Activated CD8-positive, alpha-beta T cell treated with anti-CD3 and anti-CD28 coated beads for 36 hours (primary cell): ENCODE measurements around the gene HTATSF1. TPM values are rescaled to one million over a fixed set of nuclear protein-coding genes. Genes with fewer than 3 reads are reported as not detected.

Experiments
- ATAC-seq: fragments of 200-7000 bp; cut with Tn5 transposase; one replicate; pipeline ENCODE4 v1.10.0; 2021; ENCODE audit warnings: mild to moderate bottlenecking, moderate library complexity
- CTCF ChIA-PET: fragments of 350-600 bp; sonication (Branson Sonifier 250); formaldehyde crosslinking; loops from one replicate; lab custom pipeline; 2021; ENCODE audit warnings: antibody characterized with exemption; lab: Charles Lee
- POLR2A ChIA-PET: fragments of 350-600 bp; sonication (Branson Sonifier 250); formaldehyde crosslinking; loops from one replicate; lab custom pipeline; 2021; ENCODE audit warnings: antibody characterized with exemption; lab: Charles Lee
- DNase-seq: peaks from one replicate; pipeline ENCODE4 v3.0.0-alpha.2; 2020
- H3K27ac Mint-ChIP-seq: one replicate; pipeline ENCODE4 v1.8.0; 2021; ENCODE audit warnings: mild to moderate bottlenecking, mixed read lengths
- H3K27me3 Mint-ChIP-seq: one replicate; pipeline ENCODE4 v1.8.0; 2021; ENCODE audit warnings: mixed read lengths
- H3K36me3 Mint-ChIP-seq: one replicate; pipeline ENCODE4 v1.8.0; 2021; ENCODE audit warnings: low read depth, mixed read lengths
- H3K4me1 Mint-ChIP-seq: one replicate; pipeline ENCODE4 v1.8.0; 2021; ENCODE audit warnings: low read depth, mixed read lengths
- H3K4me3 Mint-ChIP-seq: one replicate; pipeline ENCODE4 v1.8.0; 2021; ENCODE audit warnings: mild to moderate bottlenecking, moderate library complexity, mixed read lengths
- H3K9me3 Mint-ChIP-seq: one replicate; pipeline ENCODE4 v1.8.0; 2021; ENCODE audit warnings: mixed read lengths
- intact Hi-C: fragments of 100-400 bp; cut with micrococcal nuclease; formaldehyde crosslinking; loops from one replicate; pipeline ENCODE4 v1.10.0; 2022
- total RNA-seq, 2 experiments: library from RNA; stranded (reverse); gene quantifications; one replicate each; pipeline ENCODE4 v1.2.3, GENCODE V29; 2021
- TF ChIP-seq, protein P1 (sequence below): fragments of 200-600 bp; IDR thresholded peaks from one replicate; pipeline ENCODE4 v1.8.0; 2022; ENCODE audit warnings: antibody characterized with exemption, mild to moderate bottlenecking

The HTATSF1 gene
- total RNA-seq, 2 experiments from 2014 or later, result 33.0 to 35.4 TPM

DNA sequence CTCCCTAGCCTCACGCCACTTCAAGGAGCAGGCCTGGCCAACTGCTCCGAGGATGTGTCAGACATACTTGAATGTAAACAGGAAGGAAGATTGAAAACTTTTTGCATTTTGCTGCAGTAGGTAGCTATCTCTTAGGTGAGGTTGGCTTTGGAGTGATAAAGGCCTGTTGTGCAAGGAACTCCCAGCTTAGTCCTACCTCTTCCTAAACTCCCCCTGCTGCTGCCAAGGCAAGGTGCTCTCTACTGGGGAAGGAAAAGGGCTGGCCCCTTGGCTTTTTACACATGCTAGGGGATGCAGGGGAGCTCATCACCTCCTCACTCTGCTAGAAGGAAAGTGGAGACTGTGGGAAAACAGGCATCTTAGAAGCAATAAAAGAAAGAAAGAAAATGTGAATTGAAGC lies 20.4 kb upstream of the HTATSF1 start:
- Mint-ChIP-seq H3K27ac (no peak overlapping the region), H3K4me3 (no peak overlapping the region), H3K4me1 (no peaks in the 10 kb centered on the region), H3K9me3 (no peaks in the 10 kb centered on the region), H3K36me3 (no peaks in the 10 kb centered on the region), H3K27me3 (no peaks in the 10 kb centered on the region)
- DNase-seq (peak; percentile 2), ATAC-seq (no peak)
- intact Hi-C loops, result no loop called here
- POLR2A ChIA-PET, result no interaction called here
- TF ChIP-seq, protein P1, sequence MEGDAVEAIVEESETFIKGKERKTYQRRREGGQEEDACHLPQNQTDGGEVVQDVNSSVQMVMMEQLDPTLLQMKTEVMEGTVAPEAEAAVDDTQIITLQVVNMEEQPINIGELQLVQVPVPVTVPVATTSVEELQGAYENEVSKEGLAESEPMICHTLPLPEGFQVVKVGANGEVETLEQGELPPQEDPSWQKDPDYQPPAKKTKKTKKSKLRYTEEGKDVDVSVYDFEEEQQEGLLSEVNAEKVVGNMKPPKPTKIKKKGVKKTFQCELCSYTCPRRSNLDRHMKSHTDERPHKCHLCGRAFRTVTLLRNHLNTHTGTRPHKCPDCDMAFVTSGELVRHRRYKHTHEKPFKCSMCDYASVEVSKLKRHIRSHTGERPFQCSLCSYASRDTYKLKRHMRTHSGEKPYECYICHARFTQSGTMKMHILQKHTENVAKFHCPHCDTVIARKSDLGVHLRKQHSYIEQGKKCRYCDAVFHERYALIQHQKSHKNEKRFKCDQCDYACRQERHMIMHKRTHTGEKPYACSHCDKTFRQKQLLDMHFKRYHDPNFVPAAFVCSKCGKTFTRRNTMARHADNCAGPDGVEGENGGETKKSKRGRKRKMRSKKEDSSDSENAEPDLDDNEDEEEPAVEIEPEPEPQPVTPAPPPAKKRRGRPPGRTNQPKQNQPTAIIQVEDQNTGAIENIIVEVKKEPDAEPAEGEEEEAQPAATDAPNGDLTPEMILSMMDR, result no peak
- CTCF ChIA-PET, result interaction anchor here (0.8 kb wide), 1 partner anchor 209 kb away, joined by 3 read pairs; no protein-coding TSS in a partner anchor

DNA sequence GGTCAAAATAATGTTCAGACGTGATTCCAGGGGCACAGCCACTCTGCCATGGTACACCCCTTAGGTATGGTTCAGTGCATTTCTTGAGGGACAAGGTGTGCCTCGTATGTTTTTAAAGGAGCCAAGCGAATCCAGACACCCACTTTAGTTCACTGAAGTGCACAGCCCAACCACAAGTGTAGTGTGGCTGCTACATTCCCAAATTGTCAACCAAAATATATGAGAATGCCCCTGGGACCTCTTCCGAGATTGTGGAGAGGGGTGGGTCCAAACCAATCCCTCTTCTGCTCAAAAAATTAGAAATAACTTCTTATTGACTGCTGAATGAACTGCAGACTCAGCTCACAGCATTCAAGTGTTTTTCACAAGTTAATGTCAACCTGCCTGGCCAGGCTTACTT lies 17.0 kb upstream of the HTATSF1 start:
- H3K27ac Mint-ChIP-seq, result no peak overlapping the region
- POLR2A ChIA-PET, result no interaction called here
- intact Hi-C loops, result no loop called here
- ATAC-seq (no peak), DNase-seq (no peak)
- no peaks in the 10 kb centered on the region for H3K4me1 Mint-ChIP-seq
- H3K36me3 Mint-ChIP-seq, result no peaks in the 10 kb centered on the region
- no peaks in the 10 kb centered on the region for H3K27me3 Mint-ChIP-seq
- H3K4me3 Mint-ChIP-seq, result no peak overlapping the region
- CTCF ChIA-PET, result no interaction called here
- TF ChIP-seq, protein P1, result no peak
- H3K9me3 Mint-ChIP-seq, result no peaks in the 10 kb centered on the region

DNA sequence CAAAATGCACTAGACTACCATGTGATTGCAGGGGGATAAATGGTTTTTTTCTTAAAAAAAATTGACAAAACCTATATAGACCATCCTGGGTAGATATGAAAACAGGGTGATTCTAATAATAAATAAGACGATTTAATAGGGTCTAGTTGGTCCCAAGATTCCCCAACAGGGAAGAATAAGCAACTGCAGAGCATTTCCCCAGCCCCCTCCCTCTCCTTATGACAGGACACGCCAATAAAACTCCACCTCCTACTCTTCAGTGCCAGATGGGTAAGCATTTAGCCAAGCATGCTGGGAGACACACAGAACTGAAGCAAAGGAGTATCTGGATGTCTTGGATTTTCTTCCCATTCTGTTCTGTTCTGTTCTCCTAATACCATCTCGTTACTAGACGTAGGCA lies 9.7 kb upstream of the HTATSF1 start, which contains the start of gene BRS3:
BRS3 (plus strand) TSS at position 301 of the 400 bp plus-strand sequence. CDS start 168 bp downstream, outside the sequence.
- POLR2A ChIA-PET, result no interaction called here
- intact Hi-C loops, result no loop called here
- no peak for DNase-seq
- H3K27ac Mint-ChIP-seq, result no peak within 1 kb of the TSS
- CTCF ChIA-PET, result no interaction called here
- no peaks in the 10 kb centered on the region for H3K9me3 Mint-ChIP-seq
- H3K36me3 Mint-ChIP-seq, result no peaks in the 10 kb centered on the region
- no peaks in the 10 kb centered on the region for H3K4me1 Mint-ChIP-seq
- no peak for ATAC-seq
- no peak within 1 kb of the TSS for H3K4me3 Mint-ChIP-seq
- H3K27me3 Mint-ChIP-seq, result peaks cover 14% of the 10 kb centered on the region
- TF ChIP-seq, protein P1, result no peak

DNA sequence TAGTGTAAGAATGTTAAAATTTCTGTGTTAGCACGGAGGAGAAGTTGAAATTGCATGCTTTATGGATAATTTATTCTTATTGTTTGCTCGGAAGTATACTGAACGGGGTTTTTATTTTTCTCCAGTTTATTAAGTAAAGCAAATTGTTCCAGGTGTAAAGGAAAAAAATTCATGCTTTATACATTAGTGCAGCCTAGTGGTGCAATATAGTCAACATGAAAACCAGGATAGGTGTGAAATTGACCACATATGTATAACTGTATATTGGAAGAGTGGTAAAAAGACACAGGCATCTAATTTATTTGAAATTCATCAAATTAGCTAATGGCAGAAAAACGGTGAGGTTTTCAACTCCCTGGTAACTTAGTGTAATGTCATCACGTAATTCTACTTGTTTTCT lies 8.7 kb upstream of the HTATSF1 start:
- intact Hi-C loops, result no loop called here
- Mint-ChIP-seq H3K27ac (no peak overlapping the region), H3K9me3 (no peaks in the 10 kb centered on the region), H3K27me3 (peaks cover 14% of the 10 kb centered on the region), H3K4me1 (no peaks in the 10 kb centered on the region), H3K36me3 (no peaks in the 10 kb centered on the region), H3K4me3 (no peak overlapping the region)
- DNase-seq (no peak), ATAC-seq (no peak)
- ChIA-PET CTCF (no interaction called here), POLR2A (no interaction called here)
- TF ChIP-seq, protein P1, result no peak

DNA sequence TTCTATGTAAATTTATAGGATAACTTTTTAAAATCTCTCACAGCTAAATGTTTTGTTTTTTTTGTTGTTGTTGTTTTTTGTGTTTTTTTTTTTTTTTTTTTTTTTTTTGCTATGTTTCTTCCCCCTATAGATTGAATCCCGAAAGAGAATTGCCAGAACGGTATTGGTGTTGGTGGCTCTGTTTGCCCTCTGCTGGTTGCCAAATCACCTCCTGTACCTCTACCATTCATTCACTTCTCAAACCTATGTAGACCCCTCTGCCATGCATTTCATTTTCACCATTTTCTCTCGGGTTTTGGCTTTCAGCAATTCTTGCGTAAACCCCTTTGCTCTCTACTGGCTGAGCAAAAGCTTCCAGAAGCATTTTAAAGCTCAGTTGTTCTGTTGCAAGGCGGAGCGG lies 5.6 kb upstream of the HTATSF1 start:
- ATAC-seq, result no peak
- no peak for DNase-seq
- H3K9me3 Mint-ChIP-seq, result no peaks in the 10 kb centered on the region
- H3K27me3 Mint-ChIP-seq, result peaks cover 12% of the 10 kb centered on the region
- ChIA-PET POLR2A (no interaction called here), CTCF (interaction anchor here (0.6 kb wide), 1 partner anchor 220 kb away, joined by 4 read pairs; no protein-coding TSS in a partner anchor)
- H3K27ac Mint-ChIP-seq, result no peak overlapping the region
- H3K4me3 Mint-ChIP-seq, result no peak overlapping the region
- intact Hi-C loops, result loop anchor here (10.0 kb wide), 1 partner anchor 203 kb away; no protein-coding TSS in a partner anchor
- no peaks in the 10 kb centered on the region for H3K36me3 Mint-ChIP-seq
- no peaks in the 10 kb centered on the region for H3K4me1 Mint-ChIP-seq
- TF ChIP-seq, protein P1, result no peak
